ENCODE results near the gene SCAMP4. TPM values are rescaled to one million over a fixed set of nuclear protein-coding genes. Genes with fewer than 3 reads are reported as not detected.

SCAMP4 gene
- total RNA-seq, 3 donors from 2014 or later, result 57.2 to 61.3 (median 59.8) TPM

DNA sequence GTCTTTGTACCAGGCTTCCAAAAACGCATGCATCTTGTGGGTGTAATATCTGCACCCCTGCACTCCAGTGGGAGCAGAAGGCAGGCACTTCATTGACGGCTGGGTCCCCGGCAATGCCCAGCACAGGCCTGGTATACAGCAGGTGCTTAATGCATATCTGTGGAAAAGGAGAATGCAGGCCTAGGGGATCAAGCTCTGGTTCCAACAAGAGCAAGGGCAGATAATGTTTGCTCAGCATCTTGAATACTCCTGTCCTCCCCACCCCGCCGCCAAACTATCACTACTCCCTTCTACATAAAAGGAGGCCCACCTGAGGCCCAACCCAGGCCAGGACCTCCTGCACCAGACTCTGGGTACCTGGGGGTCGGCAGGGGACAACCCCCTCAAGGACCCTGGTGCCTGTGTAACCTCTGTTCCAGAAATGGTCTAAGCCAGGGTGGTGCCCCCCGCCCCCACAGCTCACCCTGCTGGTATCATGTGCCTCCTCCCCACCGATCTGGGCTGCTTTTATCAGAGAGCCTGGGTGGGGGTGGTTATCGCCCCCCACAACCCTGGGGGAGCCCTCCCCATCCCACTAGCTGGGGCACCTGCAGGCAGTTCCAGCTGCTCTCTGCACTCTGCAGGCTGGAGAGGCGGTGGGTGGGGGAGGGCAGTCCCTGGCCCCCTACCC lies 46.7 kb upstream of the SCAMP4 start:
- Histone ChIP-seq H3K4me3 (no peak overlapping the region), H3K9me3 (no peaks in the 10 kb centered on the region), H3K4me1 (ENCODE audit: low read depth) (peaks cover 75% of the 10 kb centered on the region), H3K36me3 (ENCODE audit: low read depth) (no peaks in the 10 kb centered on the region)
- intact Hi-C loops (cut with DNase I, micrococcal nuclease), result no loop called here
- DNase-seq (peak in 2 of 3 donors; percentile 59 to 64), ATAC-seq (no peak)
- TF ChIP-seq CTCF (IDR thresholded peaks at IDR 0.05), result no peak

GRCh38 chr19:1859331-1859781 lies 45.8 kb upstream of the SCAMP4 start:
- Histone ChIP-seq H3K4me1 (ENCODE audit: low read depth) (peaks cover 67% of the 10 kb centered on the region), H3K9me3 (no peaks in the 10 kb centered on the region), H3K4me3 (no peak overlapping the region), H3K36me3 (ENCODE audit: low read depth) (no peaks in the 10 kb centered on the region)
- no peak for TF ChIP-seq CTCF (IDR thresholded peaks at IDR 0.05)
- intact Hi-C loops (cut with DNase I, micrococcal nuclease), result no loop called here
- ATAC-seq (no peak), DNase-seq (peak in 2 of 3 donors; percentile 57 to 70)

- Histone ChIP-seq H3K9me3 (no peaks in the 10 kb centered on the region), H3K36me3 (ENCODE audit: low read depth) (no peaks in the 10 kb centered on the region), H3K4me1 (ENCODE audit: low read depth) (peaks cover 59% of the 10 kb centered on the region), H3K4me3 (no peak overlapping the region)
- no peak for TF ChIP-seq CTCF (IDR thresholded peaks at IDR 0.05)
- peak; percentile 80 to 84 (median 82) for DNase-seq
- intact Hi-C loops (cut with DNase I, micrococcal nuclease), result no loop called here
- ATAC-seq, result no peak
Measured at GRCh38 chr19:1860042-1860775, 45.0 kb upstream of the SCAMP4 start.

DNA sequence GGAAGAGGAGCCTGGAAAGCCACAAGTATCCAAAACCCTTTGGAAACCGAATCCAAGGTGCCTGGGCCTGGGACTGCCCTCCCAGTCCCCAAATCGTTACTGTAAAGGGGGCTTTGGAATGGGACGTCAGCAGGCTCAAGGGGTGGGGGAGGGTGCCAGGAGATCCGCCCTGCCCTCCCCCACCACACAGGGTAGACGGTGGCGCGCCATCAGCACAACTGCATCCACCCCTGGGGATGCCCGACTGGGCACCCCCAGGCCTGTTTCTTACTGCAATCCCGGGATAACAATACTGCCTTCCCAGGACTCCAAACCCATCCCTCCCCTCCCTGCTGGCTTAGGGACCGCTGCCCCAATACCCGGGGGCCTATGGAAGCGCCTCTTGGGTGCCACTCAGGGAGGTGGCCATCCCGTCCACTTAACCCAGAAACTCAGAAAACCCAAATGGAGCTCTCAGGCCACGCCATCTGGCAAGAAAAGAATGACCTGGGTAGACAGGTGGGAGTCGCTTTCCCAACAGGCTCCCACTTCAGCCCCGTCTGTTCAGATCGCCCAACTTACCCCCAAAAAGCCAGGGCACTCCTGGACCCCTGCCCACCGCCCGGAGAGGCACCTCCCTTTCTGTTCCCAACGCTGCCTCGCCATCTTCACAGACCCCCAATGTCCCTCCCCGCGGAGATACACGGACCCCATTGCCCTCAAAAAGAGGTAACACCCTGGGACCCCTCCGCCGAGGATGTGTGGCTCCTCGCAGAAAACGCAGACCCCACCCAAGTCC lies 44.2 kb upstream of the SCAMP4 start:
- DNase-seq (no peak), ATAC-seq (no peak)
- TF ChIP-seq CTCF (IDR thresholded peaks at IDR 0.05), result no peak
- no peak overlapping the region for H3K4me3 ChIP-seq
- no peaks in the 10 kb centered on the region for H3K36me3 ChIP-seq (ENCODE audit: low read depth)
- H3K9me3 ChIP-seq, result no peaks in the 10 kb centered on the region
- H3K4me1 ChIP-seq (ENCODE audit: low read depth), result peaks cover 52% of the 10 kb centered on the region
- intact Hi-C loops (cut with DNase I, micrococcal nuclease), result no loop called here

DNA sequence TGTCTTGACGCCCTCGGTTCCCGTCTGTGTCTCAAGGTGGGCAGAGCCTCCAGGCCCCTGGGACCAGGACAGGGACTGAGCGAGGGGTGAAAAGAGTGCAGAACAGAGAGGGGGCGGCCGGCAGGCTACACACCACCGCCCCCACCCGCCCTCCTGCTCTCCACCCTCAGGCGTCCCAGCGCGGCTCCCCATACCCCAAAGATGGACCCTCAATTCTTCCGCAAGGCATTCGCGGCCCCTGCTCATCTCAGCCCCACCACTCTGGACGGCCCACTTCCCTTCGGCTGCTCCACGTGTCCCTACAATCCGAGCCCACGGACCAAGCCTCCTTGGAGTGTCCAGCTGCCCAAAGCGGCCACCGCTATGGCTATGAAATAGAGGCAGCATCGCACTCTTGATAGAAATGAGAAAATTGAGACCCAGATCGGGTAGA lies 43.6 kb upstream of the SCAMP4 start:
- no peak for ATAC-seq
- intact Hi-C loops (cut with DNase I, micrococcal nuclease), result no loop called here
- Histone ChIP-seq H3K36me3 (ENCODE audit: low read depth) (no peaks in the 10 kb centered on the region), H3K4me1 (ENCODE audit: low read depth) (peaks cover 46% of the 10 kb centered on the region), H3K9me3 (no peaks in the 10 kb centered on the region), H3K4me3 (no peak overlapping the region)
- peak in 2 of 3 donors; percentile 55 to 69 for DNase-seq
- TF ChIP-seq CTCF (IDR thresholded peaks at IDR 0.05), result no peak

All from mucosa of descending colon (tissue), 3 donors.